GM19324 (cell line): Measurements from ENCODE around the gene ALDH3B2.

Experiments
- ATAC-seq: cut with Tn5 transposase; IDR thresholded peaks from one replicate; pipeline ENCODE4 v1.9.1; 2021; ENCODE audit warnings: mild to moderate bottlenecking, moderate library complexity; ENCODE audit not compliant: unreplicated experiment, low FRiP score

ALDH3B2 gene

GRCh38 chr11:67617243-67617953 is 57.0 kb downstream of the ALDH3B2 start:
- no peak for ATAC-seq

GRCh38 chr11:67616431-67617242 is 57.8 kb downstream of the ALDH3B2 start:
- no peak for ATAC-seq

- ATAC-seq = no peak
These were observed 58.5 kb downstream of the ALDH3B2 start for GRCh38 chr11:67615728-67616430.

GRCh38 chr11:67614730-67615714 is 59.4 kb downstream of the ALDH3B2 start:
- no peak for ATAC-seq

GRCh38 chr11:67613960-67614715 is 60.3 kb downstream of the ALDH3B2 start:
- peak; percentile 68 for ATAC-seq

GRCh38 chr11:67613313-67613959 is 61.0 kb downstream of the ALDH3B2 start:
- no peak for ATAC-seq

GRCh38 chr11:67612751-67613150 is 61.7 kb downstream of the ALDH3B2 start:
- ATAC-seq = no peak
